Measurements from ENCODE around the gene CELA2A.

GRCh38 chr1:15412843-15413242 is 43.7 kb upstream of the CELA2A start:
- TF ChIP-seq SUZ12 (IDR thresholded peaks at IDR 0.05; ENCODE audit: extremely low read depth, insufficient read depth, insufficient read length) (no peak), ZNF274 (IDR thresholded peaks at IDR 0.05; ENCODE audit: low read depth, low read length) (no peak)
